ENCODE results near the gene CACNA1C. TPM values are rescaled to one million over a fixed set of nuclear protein-coding genes. Genes with fewer than 3 reads are reported as not detected.

Gene CACNA1C
- total RNA-seq, 1 experiment from 2014 or later = not detected

- ChIA-PET CTCF (no interaction called here), POLR2A (ENCODE audit: unreplicated experiment) (no interaction called here)
- no peak for DNase-seq
- no peaks in the 10 kb centered on the region for H3K4me1 ChIP-seq (replicated peaks; ENCODE audit: insufficient read depth)
- peaks cover 99% of the 10 kb centered on the region for H3K27me3 ChIP-seq (ENCODE audit: insufficient read depth, low read depth)
- no peak overlapping the region for H3K4me3 ChIP-seq
- intact Hi-C loops (cut with micrococcal nuclease; ENCODE audit: unreplicated experiment) = no loop called here
- no peaks in the 10 kb centered on the region for H3K9me2 ChIP-seq (ENCODE audit: insufficient read depth)
- H3K79me2 ChIP-seq (ENCODE audit: low read depth) = no peaks in the 10 kb centered on the region
- BruUV-seq (replicated peaks) = no TSS peak
- H3K4me2 ChIP-seq = no peak overlapping the region
- no peaks in the 10 kb centered on the region for H3K36me3 ChIP-seq (ENCODE audit: low read depth)
- H4K20me1 ChIP-seq (ENCODE audit: insufficient read depth) = no peaks in the 10 kb centered on the region
- TF ChIP-seq EZH2 (IDR thresholded peaks at IDR 0.05; ENCODE audit: low read depth) (no peak), CTCF (conservative IDR thresholded peaks at IDR 0.05) (no peak)
- no peaks in the 10 kb centered on the region for H3K9me3 ChIP-seq (ENCODE audit: insufficient read depth, low read depth)
- H3F3A ChIP-seq (ENCODE audit: insufficient read depth, low read depth) = no peaks in the 10 kb centered on the region
- H3K27ac ChIP-seq = no peak overlapping the region
- no peak overlapping the region for H2AFZ ChIP-seq
Measured at GRCh38 chr12:2142068-2142467, 89.3 kb downstream of the CACNA1C start.

GRCh38 chr12:2144951-2145350 is 92.2 kb downstream of the CACNA1C start:
- no peak for TF ChIP-seq EZH2 (IDR thresholded peaks at IDR 0.05; ENCODE audit: low read depth)
- ChIA-PET POLR2A (ENCODE audit: unreplicated experiment) (no interaction called here), CTCF (no interaction called here)
- intact Hi-C loops (cut with micrococcal nuclease; ENCODE audit: unreplicated experiment) = no loop called here
- Histone ChIP-seq H3K9me3 (ENCODE audit: insufficient read depth, low read depth) (no peaks in the 10 kb centered on the region), H3K4me3 (no peak overlapping the region), H3K36me3 (ENCODE audit: low read depth) (no peaks in the 10 kb centered on the region), H3F3A (ENCODE audit: insufficient read depth, low read depth) (no peaks in the 10 kb centered on the region), H4K20me1 (ENCODE audit: insufficient read depth) (no peaks in the 10 kb centered on the region), H3K9me2 (ENCODE audit: insufficient read depth) (no peaks in the 10 kb centered on the region), H3K27me3 (ENCODE audit: insufficient read depth, low read depth) (peaks cover 99% of the 10 kb centered on the region), H3K27ac (no peak overlapping the region), H2AFZ (no peak overlapping the region), H3K4me2 (no peak overlapping the region), H3K4me1 (replicated peaks; ENCODE audit: insufficient read depth) (no peaks in the 10 kb centered on the region), H3K79me2 (ENCODE audit: low read depth) (no peaks in the 10 kb centered on the region)
- no TSS peak for BruUV-seq (replicated peaks)
- no peak for DNase-seq

GRCh38 chr12:2145433-2145998 is 92.7 kb downstream of the CACNA1C start:
- H3K79me2 ChIP-seq (ENCODE audit: low read depth) = no peaks in the 10 kb centered on the region
- H3K9me2 ChIP-seq (ENCODE audit: insufficient read depth) = no peaks in the 10 kb centered on the region
- no peaks in the 10 kb centered on the region for H3F3A ChIP-seq (ENCODE audit: insufficient read depth, low read depth)
- BruUV-seq (replicated peaks) = no TSS peak
- no peak overlapping the region for H3K27ac ChIP-seq
- no peak overlapping the region for H3K4me3 ChIP-seq
- intact Hi-C loops (cut with micrococcal nuclease; ENCODE audit: unreplicated experiment) = no loop called here
- H3K36me3 ChIP-seq (ENCODE audit: low read depth) = no peaks in the 10 kb centered on the region
- no peaks in the 10 kb centered on the region for H3K9me3 ChIP-seq (ENCODE audit: insufficient read depth, low read depth)
- TF ChIP-seq EZH2 (IDR thresholded peaks at IDR 0.05; ENCODE audit: low read depth) (no peak), CTCF (conservative IDR thresholded peaks at IDR 0.05) (no peak)
- H3K4me2 ChIP-seq = no peak overlapping the region
- H3K4me1 ChIP-seq (replicated peaks; ENCODE audit: insufficient read depth) = no peaks in the 10 kb centered on the region
- peaks cover 99% of the 10 kb centered on the region for H3K27me3 ChIP-seq (ENCODE audit: insufficient read depth, low read depth)
- CTCF ChIA-PET = no interaction called here
- POLR2A ChIA-PET (ENCODE audit: unreplicated experiment) = no interaction called here
- no peak overlapping the region for H2AFZ ChIP-seq
- no peak for DNase-seq
- no peaks in the 10 kb centered on the region for H4K20me1 ChIP-seq (ENCODE audit: insufficient read depth)

- TF ChIP-seq EZH2 (IDR thresholded peaks at IDR 0.05; ENCODE audit: low read depth) (no peak), CTCF (conservative IDR thresholded peaks at IDR 0.05) (no peak)
- H3K36me3 ChIP-seq (ENCODE audit: low read depth) = no peaks in the 10 kb centered on the region
- H3K4me3 ChIP-seq = no peak overlapping the region
- peaks cover 97% of the 10 kb centered on the region for H3K27me3 ChIP-seq (ENCODE audit: insufficient read depth, low read depth)
- CTCF ChIA-PET = no interaction called here
- BruUV-seq (replicated peaks) = no TSS peak
- H3K79me2 ChIP-seq (ENCODE audit: low read depth) = no peaks in the 10 kb centered on the region
- H3K27ac ChIP-seq = no peak overlapping the region
- POLR2A ChIA-PET (ENCODE audit: unreplicated experiment) = no interaction called here
- no peak overlapping the region for H2AFZ ChIP-seq
- intact Hi-C loops (cut with micrococcal nuclease; ENCODE audit: unreplicated experiment) = no loop called here
- H3K4me1 ChIP-seq (replicated peaks; ENCODE audit: insufficient read depth) = no peaks in the 10 kb centered on the region
- no peaks in the 10 kb centered on the region for H3F3A ChIP-seq (ENCODE audit: insufficient read depth, low read depth)
- H3K9me2 ChIP-seq (ENCODE audit: insufficient read depth) = no peaks in the 10 kb centered on the region
- H4K20me1 ChIP-seq (ENCODE audit: insufficient read depth) = no peaks in the 10 kb centered on the region
- H3K9me3 ChIP-seq (ENCODE audit: insufficient read depth, low read depth) = no peaks in the 10 kb centered on the region
- H3K4me2 ChIP-seq = no peak overlapping the region
- no peak for DNase-seq
Measured at GRCh38 chr12:2147335-2147734, 94.5 kb downstream of the CACNA1C start.

All from PC-9 (cell line).